Astrocyte (in vitro differentiated cells and primary cell): Measurements from ENCODE around the gene YOD1. TPM values are rescaled to one million over a fixed set of nuclear protein-coding genes. Genes with fewer than 3 reads are reported as not detected.

Experiments used
- DNase-seq: peaks from one replicate; pipeline ENCODE4 v3.0.0-alpha.2; 2010; ENCODE audit warnings: low read depth
- FAIRE-seq: peaks from 2 replicates; lab custom pipeline; 2011; peaks lifted over from hg19 to GRCh38; lab: Jason Lieb, UNC
- H2AFZ ChIP-seq: 2 replicates; pipeline ENCODE4 v1.6.0; 2012; ENCODE audit warnings: low read depth, low read length, inconsistent platforms
- H3K27ac ChIP-seq: 2 replicates; pipeline ENCODE4 v1.5.1; 2011; ENCODE audit warnings: low read depth, low read length, inconsistent platforms
- H3K27me3 ChIP-seq: 2 replicates; pipeline ENCODE4 v1.6.0; 2011; ENCODE audit warnings: low read length, inconsistent platforms; ENCODE audit not compliant: insufficient read depth
- H3K36me3 ChIP-seq: 2 replicates; pipeline ENCODE4 v1.5.1; 2011; ENCODE audit warnings: low read length, inconsistent platforms; ENCODE audit not compliant: insufficient read depth
- H3K4me1 ChIP-seq: 2 replicates; pipeline ENCODE4 v1.5.1; 2011; ENCODE audit warnings: low read length, inconsistent platforms; ENCODE audit not compliant: insufficient read depth
- H3K4me2 ChIP-seq: 2 replicates; pipeline ENCODE4 v1.6.0; 2012; ENCODE audit warnings: low read length, inconsistent platforms
- H3K4me3 ChIP-seq: 2 replicates; pipeline ENCODE4 v1.5.1; 2011; ENCODE audit warnings: low read depth, mild to moderate bottlenecking, low read length, inconsistent platforms; ENCODE audit not compliant: insufficient read depth
- H3K79me2 ChIP-seq: 2 replicates; pipeline ENCODE4 v1.6.0; 2012; ENCODE audit warnings: mild to moderate bottlenecking, low read length, inconsistent platforms; ENCODE audit not compliant: insufficient read depth
- H3K9ac ChIP-seq: 2 replicates; pipeline ENCODE4 v1.6.0; 2012; ENCODE audit warnings: mild to moderate bottlenecking, low read length, inconsistent platforms
- H3K9me3 ChIP-seq: 2 replicates; pipeline ENCODE4 v1.5.1; 2012; ENCODE audit warnings: low read depth, mild to moderate bottlenecking, low read length, inconsistent platforms; ENCODE audit not compliant: insufficient read depth
- H4K20me1 ChIP-seq: 2 replicates; pipeline ENCODE4 v1.6.0; 2012; ENCODE audit warnings: low read length, inconsistent platforms; ENCODE audit not compliant: insufficient read depth
- H3K27ac Mint-ChIP-seq: one replicate; pipeline ENCODE4 v1.8.0; 2021; ENCODE audit warnings: mild to moderate bottlenecking, mixed read lengths; ENCODE audit not compliant: unreplicated experiment
- H3K27me3 Mint-ChIP-seq: one replicate; pipeline ENCODE4 v1.8.0; 2021; ENCODE audit warnings: low read depth, mixed read lengths; ENCODE audit not compliant: unreplicated experiment
- H3K36me3 Mint-ChIP-seq: one replicate; pipeline ENCODE4 v1.8.0; 2021; ENCODE audit warnings: low read depth, mixed read lengths; ENCODE audit not compliant: unreplicated experiment
- H3K4me1 Mint-ChIP-seq: one replicate; pipeline ENCODE4 v1.8.0; 2021; ENCODE audit warnings: low read depth, mixed read lengths; ENCODE audit not compliant: unreplicated experiment
- H3K4me3 Mint-ChIP-seq: one replicate; pipeline ENCODE4 v1.8.0; 2021; ENCODE audit warnings: mild to moderate bottlenecking, moderate library complexity, mixed read lengths; ENCODE audit not compliant: unreplicated experiment
- H3K9me3 Mint-ChIP-seq: one replicate; pipeline ENCODE4 v1.8.0; 2021; ENCODE audit warnings: mild to moderate bottlenecking, mixed read lengths; ENCODE audit not compliant: unreplicated experiment
- EZH2 ChIP-seq: IDR thresholded peaks from 2 replicates; pipeline ENCODE4 v1.6.1; 2012; ENCODE audit warnings: mild to moderate bottlenecking, low read length, inconsistent platforms; ENCODE audit not compliant: insufficient read depth
- total RNA-seq: library from RNA; stranded (reverse); gene quantifications from 2 replicates; pipeline ENCODE4 v1.2.1, GENCODE V29; 2021
- TF ChIP-seq, protein P1 (sequence below): IDR thresholded peaks from 2 replicates; pipeline ENCODE4 v1.5.1; 2011; ENCODE audit warnings: low read depth, mild to moderate bottlenecking, inconsistent platforms, low read length, moderate library complexity; ENCODE audit not compliant: insufficient read depth

Gene YOD1
- total RNA-seq, 1 donor from 2014 or later, result 14.8 TPM

DNA sequence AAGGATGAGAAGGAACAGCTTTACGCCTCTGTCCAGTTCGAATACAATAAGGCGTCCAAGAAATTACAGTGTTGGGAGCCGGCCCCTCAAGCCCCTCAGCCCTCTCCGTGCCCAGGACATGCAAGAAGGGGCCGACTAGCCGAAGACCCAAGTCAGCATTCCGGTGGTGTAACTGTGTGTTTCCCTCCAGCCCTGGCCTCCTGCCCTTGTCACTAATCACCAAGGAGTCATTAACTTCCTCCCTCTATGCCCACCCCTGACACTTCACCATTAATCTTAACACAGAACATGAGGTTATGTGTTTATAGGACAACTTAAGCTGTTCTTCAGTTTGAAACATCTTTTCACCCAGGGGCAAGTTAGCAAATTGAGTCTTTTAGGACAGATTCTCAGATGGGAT lies 21.2 kb upstream of the YOD1 start:
- Histone ChIP-seq H3K27ac (no peak overlapping the region), H3K79me2 (no peaks in the 10 kb centered on the region), H3K4me1 (no peaks in the 10 kb centered on the region), H3K9ac (no peak overlapping the region), H3K4me2 (no peak overlapping the region), H2AFZ (no peak overlapping the region), H4K20me1 (no peaks in the 10 kb centered on the region), H3K27me3 (no peaks in the 10 kb centered on the region), H3K4me3 (no peak overlapping the region), H3K9me3 (no peaks in the 10 kb centered on the region), H3K36me3 (no peaks in the 10 kb centered on the region)
- FAIRE-seq (no peak), DNase-seq (no peak)
- peaks cover 3% of the 10 kb centered on the region for H3K9me3 Mint-ChIP-seq
- H3K27ac Mint-ChIP-seq, result no peak overlapping the region
- TF ChIP-seq, protein P1, sequence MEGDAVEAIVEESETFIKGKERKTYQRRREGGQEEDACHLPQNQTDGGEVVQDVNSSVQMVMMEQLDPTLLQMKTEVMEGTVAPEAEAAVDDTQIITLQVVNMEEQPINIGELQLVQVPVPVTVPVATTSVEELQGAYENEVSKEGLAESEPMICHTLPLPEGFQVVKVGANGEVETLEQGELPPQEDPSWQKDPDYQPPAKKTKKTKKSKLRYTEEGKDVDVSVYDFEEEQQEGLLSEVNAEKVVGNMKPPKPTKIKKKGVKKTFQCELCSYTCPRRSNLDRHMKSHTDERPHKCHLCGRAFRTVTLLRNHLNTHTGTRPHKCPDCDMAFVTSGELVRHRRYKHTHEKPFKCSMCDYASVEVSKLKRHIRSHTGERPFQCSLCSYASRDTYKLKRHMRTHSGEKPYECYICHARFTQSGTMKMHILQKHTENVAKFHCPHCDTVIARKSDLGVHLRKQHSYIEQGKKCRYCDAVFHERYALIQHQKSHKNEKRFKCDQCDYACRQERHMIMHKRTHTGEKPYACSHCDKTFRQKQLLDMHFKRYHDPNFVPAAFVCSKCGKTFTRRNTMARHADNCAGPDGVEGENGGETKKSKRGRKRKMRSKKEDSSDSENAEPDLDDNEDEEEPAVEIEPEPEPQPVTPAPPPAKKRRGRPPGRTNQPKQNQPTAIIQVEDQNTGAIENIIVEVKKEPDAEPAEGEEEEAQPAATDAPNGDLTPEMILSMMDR, result no peak
- no peaks in the 10 kb centered on the region for H3K4me1 Mint-ChIP-seq
- H3K4me3 Mint-ChIP-seq, result no peak overlapping the region
- H3K36me3 Mint-ChIP-seq, result peaks cover 12% of the 10 kb centered on the region
- peaks cover 2% of the 10 kb centered on the region for H3K27me3 Mint-ChIP-seq

DNA sequence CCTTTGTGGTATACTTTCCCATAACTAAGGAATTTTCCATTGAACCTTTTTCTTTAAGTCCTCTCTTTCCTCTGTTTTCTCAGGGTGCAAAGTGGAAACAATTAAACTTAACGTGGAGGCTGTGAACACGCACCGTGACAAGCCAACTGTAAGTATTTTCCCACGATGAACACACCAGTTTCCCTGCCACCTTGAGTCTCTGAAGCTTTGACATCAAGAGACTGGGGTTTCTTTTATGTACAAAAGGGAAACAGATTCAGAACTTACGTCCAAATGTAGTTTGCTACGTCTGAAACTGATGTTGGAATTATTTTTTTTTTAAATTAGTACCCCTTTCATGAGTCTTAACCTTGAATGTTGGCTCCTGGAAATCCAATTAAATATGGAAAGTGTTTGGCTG lies 20.4 kb upstream of the YOD1 start:
- no peak overlapping the region for H3K9ac ChIP-seq
- no peak overlapping the region for H3K4me3 ChIP-seq
- no peak overlapping the region for H3K4me2 ChIP-seq
- FAIRE-seq (no peak), DNase-seq (no peak)
- no peaks in the 10 kb centered on the region for H3K9me3 ChIP-seq
- TF ChIP-seq EZH2, result no peak
- TF ChIP-seq, protein P1, result no peak
- H3K27me3 ChIP-seq, result no peaks in the 10 kb centered on the region
- no peaks in the 10 kb centered on the region for H3K4me1 Mint-ChIP-seq
- no peak overlapping the region for H3K27ac Mint-ChIP-seq
- H3K36me3 ChIP-seq, result no peaks in the 10 kb centered on the region
- no peak overlapping the region for H3K4me3 Mint-ChIP-seq
- H4K20me1 ChIP-seq, result no peaks in the 10 kb centered on the region
- H3K27ac ChIP-seq, result no peak overlapping the region
- H3K4me1 ChIP-seq, result no peaks in the 10 kb centered on the region
- no peaks in the 10 kb centered on the region for H3K79me2 ChIP-seq
- peaks cover 12% of the 10 kb centered on the region for H3K36me3 Mint-ChIP-seq
- H3K9me3 Mint-ChIP-seq, result peaks cover 3% of the 10 kb centered on the region
- H2AFZ ChIP-seq, result no peak overlapping the region
- peaks cover 2% of the 10 kb centered on the region for H3K27me3 Mint-ChIP-seq

DNA sequence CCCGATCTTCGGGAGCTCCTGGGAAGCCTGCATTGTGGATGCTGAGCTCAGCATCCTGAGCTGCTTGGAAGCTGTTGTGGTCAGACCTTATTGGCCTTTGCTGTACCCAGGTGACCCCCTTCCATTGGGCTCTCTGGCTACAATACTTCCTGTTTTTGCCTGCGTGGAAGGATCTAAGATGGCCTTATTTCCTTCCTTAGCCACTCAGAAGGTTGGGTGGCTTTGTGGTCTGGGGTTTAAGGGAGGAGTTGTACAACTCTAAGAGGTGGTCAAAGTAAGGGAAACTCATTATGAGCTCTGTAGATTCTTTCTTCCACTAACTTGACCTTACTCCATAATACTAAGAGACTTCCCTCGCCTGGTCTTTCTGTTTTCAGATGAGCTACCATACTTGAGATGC lies 19.8 kb upstream of the YOD1 start:
- Mint-ChIP-seq H3K36me3 (peaks cover 14% of the 10 kb centered on the region), H3K4me1 (no peaks in the 10 kb centered on the region), H3K9me3 (peaks cover 3% of the 10 kb centered on the region), H3K27ac (no peak overlapping the region), H3K4me3 (no peak overlapping the region), H3K27me3 (peaks cover 2% of the 10 kb centered on the region)
- no peak for DNase-seq
- Histone ChIP-seq H3K9ac (no peak overlapping the region), H3K36me3 (no peaks in the 10 kb centered on the region), H4K20me1 (no peaks in the 10 kb centered on the region), H3K4me2 (no peak overlapping the region), H3K27me3 (no peaks in the 10 kb centered on the region), H3K9me3 (no peaks in the 10 kb centered on the region), H3K27ac (no peak overlapping the region), H3K4me3 (no peak overlapping the region), H3K79me2 (no peaks in the 10 kb centered on the region), H2AFZ (no peak overlapping the region), H3K4me1 (no peaks in the 10 kb centered on the region)
- no peak for TF ChIP-seq EZH2
- TF ChIP-seq, protein P1, result no peak
- no peak for FAIRE-seq
